ENCODE data around the gene NEU4.
"Not testable (repeated sequence)": the region's sequence is repeated elsewhere in the genome, so short reads cannot be mapped to it uniquely, and the experiment has no call there.

NEU4 gene

DNA sequence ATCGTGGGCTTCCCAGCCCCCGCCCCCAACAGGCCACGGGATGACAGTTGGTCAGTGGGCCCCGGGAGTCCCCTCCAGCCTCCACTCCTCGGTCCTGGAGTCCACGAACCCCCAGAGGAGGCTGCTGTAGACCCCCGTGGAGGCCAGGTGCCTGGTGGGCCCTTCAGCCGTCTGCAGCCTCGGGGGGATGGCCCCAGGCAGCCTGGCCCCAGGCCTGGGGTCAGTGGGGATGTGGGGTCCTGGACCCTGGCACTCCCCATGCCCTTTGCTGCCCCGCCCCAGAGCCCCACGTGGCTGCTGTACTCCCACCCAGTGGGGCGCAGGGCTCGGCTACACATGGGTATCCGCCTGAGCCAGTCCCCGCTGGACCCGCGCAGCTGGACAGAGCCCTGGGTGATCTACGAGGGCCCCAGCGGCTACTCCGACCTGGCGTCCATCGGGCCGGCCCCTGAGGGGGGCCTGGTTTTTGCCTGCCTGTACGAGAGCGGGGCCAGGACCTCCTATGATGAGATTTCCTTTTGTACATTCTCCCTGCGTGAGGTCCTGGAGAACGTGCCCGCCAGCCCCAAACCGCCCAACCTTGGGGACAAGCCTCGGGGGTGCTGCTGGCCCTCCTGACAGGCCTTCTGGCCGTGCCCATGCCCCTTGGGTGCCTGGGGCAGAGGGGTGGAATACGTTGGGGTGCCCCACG, 7.6 kb downstream of the NEU4 start:
- DNase-seq: no peak
- Mint-ChIP-seq H3K27me3 (ENCODE audit: low read depth, poor library complexity) (no peaks in the 10 kb centered on the region), H3K9me3 (no peaks in the 10 kb centered on the region), H3K4me3 (no peak overlapping the region), H3K27ac (no peak overlapping the region), H3K4me1 (peaks cover 23% of the 10 kb centered on the region), H3K36me3 (ENCODE audit: low read depth) (no peaks in the 10 kb centered on the region)
- TF ChIP-seq, protein P1, sequence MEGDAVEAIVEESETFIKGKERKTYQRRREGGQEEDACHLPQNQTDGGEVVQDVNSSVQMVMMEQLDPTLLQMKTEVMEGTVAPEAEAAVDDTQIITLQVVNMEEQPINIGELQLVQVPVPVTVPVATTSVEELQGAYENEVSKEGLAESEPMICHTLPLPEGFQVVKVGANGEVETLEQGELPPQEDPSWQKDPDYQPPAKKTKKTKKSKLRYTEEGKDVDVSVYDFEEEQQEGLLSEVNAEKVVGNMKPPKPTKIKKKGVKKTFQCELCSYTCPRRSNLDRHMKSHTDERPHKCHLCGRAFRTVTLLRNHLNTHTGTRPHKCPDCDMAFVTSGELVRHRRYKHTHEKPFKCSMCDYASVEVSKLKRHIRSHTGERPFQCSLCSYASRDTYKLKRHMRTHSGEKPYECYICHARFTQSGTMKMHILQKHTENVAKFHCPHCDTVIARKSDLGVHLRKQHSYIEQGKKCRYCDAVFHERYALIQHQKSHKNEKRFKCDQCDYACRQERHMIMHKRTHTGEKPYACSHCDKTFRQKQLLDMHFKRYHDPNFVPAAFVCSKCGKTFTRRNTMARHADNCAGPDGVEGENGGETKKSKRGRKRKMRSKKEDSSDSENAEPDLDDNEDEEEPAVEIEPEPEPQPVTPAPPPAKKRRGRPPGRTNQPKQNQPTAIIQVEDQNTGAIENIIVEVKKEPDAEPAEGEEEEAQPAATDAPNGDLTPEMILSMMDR (IDR thresholded peaks at IDR 0.05): no peak

DNA sequence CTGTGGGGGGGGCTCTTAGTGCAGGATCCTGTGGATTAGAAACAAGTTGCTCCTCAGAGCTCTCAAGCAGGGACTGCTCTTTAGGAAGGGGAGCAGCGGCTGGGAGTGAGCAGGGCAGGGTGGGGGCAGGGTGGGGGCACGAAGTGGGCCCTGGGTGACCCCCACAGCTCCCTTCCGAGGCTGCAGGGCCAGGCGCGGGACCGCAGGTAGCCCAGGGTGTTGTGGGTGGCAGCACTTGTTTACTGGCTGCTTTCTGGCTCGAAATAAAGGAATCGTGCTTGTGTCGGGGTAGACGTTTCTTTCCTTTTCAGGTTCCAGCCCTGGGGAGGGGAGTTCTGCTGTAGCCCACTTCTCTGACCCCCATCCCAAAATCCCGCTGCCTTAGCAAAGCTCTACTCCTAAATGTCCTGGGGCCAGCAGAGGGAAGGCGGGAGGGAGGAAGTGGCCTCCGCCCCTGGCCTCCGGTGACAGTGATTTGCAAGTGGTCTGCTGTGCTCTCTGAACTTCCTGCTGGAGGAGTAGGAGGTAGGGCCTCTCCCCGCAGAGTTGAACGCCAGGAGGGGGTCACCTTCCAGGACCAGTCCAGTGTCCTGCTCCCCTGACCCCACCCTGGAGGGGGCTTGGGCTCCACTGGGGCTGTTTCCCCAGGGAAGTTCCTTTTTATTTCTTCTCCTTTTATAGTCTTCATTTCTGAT, 8.3 kb downstream of the NEU4 start:
- H3K4me3 Mint-ChIP-seq: no peak overlapping the region
- peaks cover 26% of the 10 kb centered on the region for H3K4me1 Mint-ChIP-seq
- TF ChIP-seq, protein P1 (IDR thresholded peaks at IDR 0.05): no peak
- peak overlapping the region; percentile 51 for H3K27ac Mint-ChIP-seq
- no peaks in the 10 kb centered on the region for H3K36me3 Mint-ChIP-seq (ENCODE audit: low read depth)
- no peak for DNase-seq
- no peaks in the 10 kb centered on the region for H3K27me3 Mint-ChIP-seq (ENCODE audit: low read depth, poor library complexity)
- no peaks in the 10 kb centered on the region for H3K9me3 Mint-ChIP-seq

DNA sequence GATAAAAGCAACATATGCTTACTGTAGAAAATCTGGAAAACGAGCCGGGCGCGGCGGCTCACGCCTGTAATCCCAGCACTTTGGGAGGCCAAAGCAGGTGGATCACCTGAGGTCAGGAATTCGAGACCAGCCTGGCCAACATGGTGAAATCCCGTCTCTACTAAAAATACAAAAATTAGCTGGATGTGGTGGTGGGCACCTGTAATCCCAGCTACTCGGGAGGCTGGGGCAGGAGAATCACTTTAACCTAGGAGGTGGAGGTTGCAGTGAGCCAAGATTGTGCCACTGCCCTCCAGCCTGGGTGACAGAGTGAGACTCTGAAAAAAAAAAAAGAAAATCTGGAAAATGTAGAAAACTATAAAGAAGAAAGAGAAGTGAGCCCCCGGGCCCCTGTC, 8.8 kb downstream of the NEU4 start:
- not testable (repeated sequence) for H3K9me3 Mint-ChIP-seq; DNase-seq; H3K36me3 Mint-ChIP-seq (ENCODE audit: low read depth); H3K27me3 Mint-ChIP-seq (ENCODE audit: low read depth, poor library complexity); H3K4me3 Mint-ChIP-seq
- H3K4me1 Mint-ChIP-seq: peaks cover 32% of the 10 kb centered on the region
- H3K27ac Mint-ChIP-seq: peak overlapping the region; percentile 51

DNA sequence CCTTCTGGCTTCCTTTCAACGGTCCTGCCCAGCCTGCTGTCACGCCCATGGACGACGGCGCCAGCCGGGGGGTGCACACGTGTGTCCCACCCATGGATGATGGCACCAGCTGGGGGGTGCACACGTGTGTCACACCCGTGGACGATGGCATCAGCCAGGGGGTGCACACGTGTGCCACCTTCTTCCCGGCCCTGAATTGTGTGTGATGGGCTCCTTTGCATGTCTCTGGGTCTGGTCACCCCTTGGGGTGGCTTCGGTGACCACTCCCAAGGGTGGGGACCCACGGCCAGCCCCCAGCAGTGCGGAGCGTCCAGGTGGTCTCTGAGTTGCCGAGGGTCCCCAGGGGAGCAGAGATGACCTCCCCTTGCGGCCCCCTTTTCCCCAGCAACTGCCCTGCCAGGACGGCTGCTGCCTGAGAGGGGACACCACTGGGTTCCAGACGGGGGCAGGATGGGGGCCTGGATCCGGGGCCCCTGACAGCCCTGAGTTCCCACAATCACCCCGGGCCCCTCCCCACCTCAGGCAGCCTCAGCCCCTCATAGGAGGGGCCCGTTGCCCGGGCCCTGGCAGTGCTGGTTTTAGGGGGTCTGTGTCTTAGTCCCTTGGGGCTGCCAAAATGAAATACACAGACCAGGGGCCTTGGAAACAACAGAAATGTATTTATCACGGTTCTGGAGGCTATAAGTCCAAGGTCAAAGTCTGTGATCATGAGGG, 9.4 kb downstream of the NEU4 start:
- no peak for DNase-seq

DNA sequence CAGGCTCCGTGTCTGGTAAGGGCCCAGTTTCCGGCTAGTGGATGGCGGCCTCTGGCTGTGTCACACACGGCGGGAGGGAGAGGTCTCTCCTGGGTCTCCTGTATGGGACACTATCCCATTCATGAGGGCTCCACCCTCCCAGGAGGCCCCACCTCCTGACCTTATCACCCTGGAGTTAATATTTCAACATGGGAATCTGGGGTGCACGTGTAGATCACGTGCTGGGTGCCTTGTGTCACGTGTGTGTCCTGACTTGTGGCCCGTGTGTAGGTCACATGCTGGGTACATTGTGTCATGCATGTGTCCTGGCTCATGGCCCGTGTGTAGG, 9.9 kb downstream of the NEU4 start:
- no peak overlapping the region for H3K27ac Mint-ChIP-seq
- no peak for DNase-seq
- H3K9me3 Mint-ChIP-seq: peaks cover 15% of the 10 kb centered on the region
- TF ChIP-seq, protein P1 (IDR thresholded peaks at IDR 0.05): no peak
- H3K27me3 Mint-ChIP-seq (ENCODE audit: low read depth, poor library complexity): peaks cover 14% of the 10 kb centered on the region
- H3K4me1 Mint-ChIP-seq: peaks cover 42% of the 10 kb centered on the region
- peaks cover 5% of the 10 kb centered on the region for H3K36me3 Mint-ChIP-seq (ENCODE audit: low read depth)
- H3K4me3 Mint-ChIP-seq: no peak overlapping the region

More for the DNA sequence above, 9.4 kb downstream of the NEU4 start:
- Mint-ChIP-seq H3K27ac (no peak overlapping the region), H3K9me3 (peaks cover 10% of the 10 kb centered on the region), H3K36me3 (ENCODE audit: low read depth) (no peaks in the 10 kb centered on the region), H3K27me3 (ENCODE audit: low read depth, poor library complexity) (peaks cover 8% of the 10 kb centered on the region), H3K4me3 (no peak overlapping the region), H3K4me1 (peaks cover 36% of the 10 kb centered on the region)
- TF ChIP-seq, protein P1 (IDR thresholded peaks at IDR 0.05): no peak

DNA sequence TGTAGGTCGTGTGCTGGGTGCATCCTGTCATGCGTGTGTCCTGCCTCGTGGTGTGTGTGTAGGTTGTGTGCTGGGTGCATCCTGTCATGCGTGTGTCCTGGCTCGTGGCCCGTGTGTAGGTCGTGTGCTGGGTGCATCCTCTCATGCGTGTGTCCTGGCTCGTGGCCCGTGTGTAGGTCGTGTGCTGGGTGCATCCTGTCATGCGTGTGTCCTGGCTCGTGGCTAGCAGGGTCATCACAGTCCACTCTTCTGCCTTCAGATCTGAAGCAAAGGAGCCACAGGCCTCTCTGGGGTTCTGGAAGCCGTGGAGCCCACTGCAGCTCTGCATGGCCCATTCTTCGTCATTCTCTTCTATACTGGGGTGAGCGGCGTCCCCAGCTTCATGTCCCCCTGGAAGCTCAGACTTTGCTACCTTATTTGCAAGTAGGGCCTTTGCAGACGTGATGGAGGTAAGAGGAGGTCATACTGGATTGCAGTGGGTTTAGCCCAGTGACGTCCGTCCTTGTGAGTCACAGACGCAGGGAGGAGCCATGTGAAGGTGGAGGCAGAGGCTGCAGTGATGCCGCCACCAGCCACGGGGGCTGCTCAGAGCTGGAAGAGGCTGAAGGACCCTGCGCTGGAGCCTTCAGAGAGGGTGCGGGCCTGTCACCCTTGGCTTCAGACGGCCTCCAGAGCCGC, 11.1 kb downstream of the NEU4 start:
- not testable (repeated sequence) for H3K4me3 Mint-ChIP-seq; H3K36me3 Mint-ChIP-seq (ENCODE audit: low read depth); DNase-seq
- Mint-ChIP-seq H3K4me1 (peaks cover 40% of the 10 kb centered on the region), H3K9me3 (peaks cover 23% of the 10 kb centered on the region), H3K27me3 (ENCODE audit: low read depth, poor library complexity) (peaks cover 20% of the 10 kb centered on the region), H3K27ac (peak overlapping the region; percentile 41)
